UCSD-AML1 (cell line): ENCODE data around the gene SAMD15.
"Not testable (repeated sequence)": the region's sequence is repeated elsewhere in the genome, so short reads cannot be mapped to it uniquely, and the experiment has no call there.

Experiments
- DNase-seq: peaks from one replicate; lab custom pipeline; 2025; ENCODE audit not compliant: unreplicated experiment; lab: John Stamatoyannopoulos, UW

Gene SAMD15

GRCh38 chr14:77375164-77375950, 1.8 kb upstream of the SAMD15 start:
- no peak for DNase-seq

DNA sequence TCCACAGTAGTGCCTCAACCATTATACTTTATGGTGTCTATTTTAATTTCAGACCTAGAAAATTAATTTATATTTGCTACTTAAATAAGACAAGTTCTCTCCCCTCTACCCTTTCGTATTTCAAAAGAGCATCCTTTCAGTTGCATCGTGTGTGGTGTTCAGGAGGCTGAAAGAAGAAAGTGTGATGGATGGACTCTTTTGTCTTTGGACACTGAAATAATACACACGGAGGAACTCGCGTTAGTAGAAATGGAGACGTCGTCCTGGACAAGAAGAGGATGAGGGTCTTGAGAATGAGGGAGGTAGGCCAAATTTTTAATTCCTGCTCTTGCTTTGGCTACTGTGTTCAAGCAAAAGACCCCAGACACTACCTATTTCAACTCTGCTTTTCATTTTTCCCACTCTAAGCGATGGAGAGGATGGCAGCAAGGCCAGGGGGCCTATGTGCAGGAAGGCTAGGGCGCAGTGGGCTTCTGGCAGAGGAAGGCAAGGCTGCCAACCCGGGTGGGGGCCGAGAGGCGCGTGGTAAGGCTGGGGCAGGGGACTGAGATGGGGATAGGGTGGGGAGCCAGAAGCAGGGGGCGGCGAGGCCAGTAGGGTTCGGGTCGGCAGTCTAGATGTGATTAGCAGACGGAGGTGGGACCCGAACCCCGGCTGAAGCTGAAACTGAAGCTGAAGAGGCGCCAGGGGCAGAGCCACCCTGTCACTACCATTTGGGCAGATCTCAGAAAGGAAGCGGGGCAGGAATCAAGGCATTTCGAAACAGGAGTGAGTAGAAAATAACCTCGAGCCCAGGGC, 1.0 kb upstream of the SAMD15 start:
- no peak for DNase-seq

GRCh38 chr14:77377502-77377844, 294 bp downstream of the SAMD15 start:
- no peak for DNase-seq

- no peak for DNase-seq
Measured at GRCh38 chr14:77378701-77379100, 1.5 kb downstream of the SAMD15 start.

- DNase-seq: no peak
Measured at GRCh38 chr14:77390188-77390587, 13.0 kb downstream of the SAMD15 start.

- DNase-seq: no peak
Measured at GRCh38 chr14:77400216-77400615, 23.0 kb downstream of the SAMD15 start.

DNA sequence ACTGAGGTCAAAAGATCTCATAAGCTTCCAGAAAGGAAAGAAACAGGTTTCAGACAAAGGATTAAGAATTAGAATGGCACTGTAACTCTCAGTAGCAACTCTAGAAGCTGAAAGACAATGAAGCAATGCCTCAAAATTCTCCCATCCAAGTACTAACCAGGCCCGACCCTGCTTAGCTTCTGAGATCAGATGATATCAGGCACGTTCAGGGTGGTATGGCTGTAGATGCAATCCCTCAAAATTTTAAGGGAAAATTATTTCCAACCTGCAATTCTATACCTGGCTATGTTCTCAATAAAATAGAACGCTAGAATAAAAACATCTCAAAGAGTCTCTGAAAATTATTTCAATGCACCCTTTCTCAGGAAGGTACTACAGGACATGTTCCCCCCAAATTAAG, 26.6 kb downstream of the SAMD15 start:
- no peak for DNase-seq

GRCh38 chr14:77406086-77406485, 28.9 kb downstream of the SAMD15 start:
- DNase-seq: no peak

DNA sequence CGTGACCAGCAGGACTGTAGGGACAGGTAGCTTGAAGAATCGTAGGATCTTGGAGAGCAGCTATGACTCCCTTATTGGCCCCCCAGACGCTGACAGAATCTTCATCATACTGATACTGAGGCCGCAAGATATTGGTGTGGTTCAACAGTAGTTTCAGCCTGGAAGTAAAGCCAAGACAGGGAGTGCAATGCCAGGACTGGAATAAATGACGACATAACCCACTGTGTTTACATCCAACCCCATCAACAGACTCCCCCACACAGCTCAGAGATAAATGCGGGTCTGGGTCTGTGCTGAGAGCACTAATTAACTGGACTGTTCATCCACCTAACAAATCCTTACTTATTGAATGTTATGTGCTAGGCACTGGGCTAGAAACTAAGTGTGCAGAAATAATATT, 29.5 kb downstream of the SAMD15 start:
- DNase-seq: peak; percentile 25

DNA sequence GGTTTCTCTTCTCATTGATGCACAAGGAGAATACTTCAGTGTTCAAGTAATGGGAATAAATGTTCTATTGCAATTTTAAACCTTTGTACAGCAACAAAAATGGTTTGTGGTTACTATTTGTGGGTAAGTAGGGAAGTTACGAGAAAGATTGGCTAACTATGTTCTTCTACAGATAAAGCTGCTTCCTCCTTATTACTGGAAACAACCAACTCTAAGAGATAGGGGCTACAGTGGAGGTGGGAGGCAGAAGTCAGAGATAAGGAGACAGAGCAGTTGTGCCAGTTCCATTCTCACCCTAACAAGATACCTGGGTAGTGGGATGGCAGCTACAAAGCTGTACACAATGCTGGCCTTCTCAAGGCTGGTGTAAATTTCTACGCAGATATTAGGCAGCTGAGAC, 30.0 kb downstream of the SAMD15 start:
- peak; percentile 30 for DNase-seq

GRCh38 chr14:77409131-77409533, 32.0 kb downstream of the SAMD15 start:
- DNase-seq: peak; percentile 17

DNA sequence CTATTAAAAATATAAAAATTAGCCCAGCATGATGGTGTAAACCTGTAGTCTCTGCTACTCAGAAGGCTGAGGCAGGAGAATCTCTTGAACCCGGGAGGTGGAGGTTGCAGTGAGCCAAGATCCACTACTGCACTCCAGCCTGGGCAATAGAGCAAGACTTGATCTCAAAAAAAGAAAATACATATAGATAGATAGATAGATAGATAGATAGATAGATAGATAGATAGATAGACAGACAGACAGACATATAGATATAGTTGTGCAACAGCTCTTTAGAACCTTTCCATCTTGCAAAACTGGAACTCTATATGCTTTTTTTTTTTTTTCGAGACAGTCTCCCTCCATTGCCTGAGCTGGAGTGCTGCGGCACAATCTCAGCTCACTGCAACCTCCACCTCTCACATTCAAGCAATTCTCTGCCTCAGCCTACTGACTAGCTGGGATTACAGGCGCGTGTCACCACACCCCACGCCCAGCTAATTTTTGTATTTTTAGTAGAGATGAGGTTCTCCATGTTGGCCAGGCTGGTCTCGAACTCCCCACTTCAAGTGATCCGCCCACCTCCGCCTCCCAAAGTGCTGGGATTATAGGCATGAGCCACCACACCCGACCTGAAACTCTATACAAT, 38.3 kb downstream of the SAMD15 start:
- DNase-seq: not testable (repeated sequence)

DNA sequence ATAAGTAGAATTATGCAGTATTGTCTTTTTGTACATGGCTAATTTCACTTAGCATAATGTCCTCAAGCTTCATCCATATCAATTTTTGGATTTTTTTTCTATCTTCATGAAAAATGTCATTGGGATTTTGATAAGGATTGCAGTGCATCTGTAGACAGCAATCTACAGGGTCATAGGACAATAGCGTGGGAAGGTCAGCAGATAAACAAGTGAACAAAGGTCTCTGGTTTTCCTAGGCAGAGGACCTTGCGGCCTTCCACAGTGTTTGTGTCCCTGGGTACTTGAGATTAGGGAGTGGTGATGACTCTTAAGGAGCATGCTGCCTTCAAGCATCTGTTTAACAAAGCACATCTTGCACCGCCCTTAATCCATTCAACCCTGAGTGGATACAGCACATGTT, 38.9 kb downstream of the SAMD15 start:
- not testable (repeated sequence) for DNase-seq

DNA sequence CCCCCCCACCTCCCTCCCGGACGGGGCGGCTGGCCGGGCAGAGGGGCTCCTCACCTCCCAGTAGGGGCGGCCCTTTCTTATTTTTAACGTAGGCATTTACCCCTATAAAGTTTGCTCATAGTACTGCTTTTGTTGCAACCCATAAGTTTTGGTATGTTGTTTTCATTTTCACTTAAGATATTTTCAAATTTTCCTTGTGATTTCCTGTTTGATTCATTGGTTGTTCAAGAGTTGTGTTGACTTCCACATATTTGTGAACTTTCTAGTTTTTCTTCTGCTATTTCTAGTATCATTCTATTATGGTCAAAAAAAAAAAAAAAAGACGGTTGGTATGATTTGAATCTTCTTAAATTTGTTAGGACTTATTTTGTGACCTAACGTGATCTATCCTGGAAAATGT, 39.7 kb downstream of the SAMD15 start:
- no peak for DNase-seq

- no peak for DNase-seq
Measured at GRCh38 chr14:77421201-77421600, 44.0 kb downstream of the SAMD15 start.

GRCh38 chr14:77423423-77423822, 46.2 kb downstream of the SAMD15 start, which contains the start of gene NOXRED1:
NOXRED1 (minus strand) TSS chr14:77423523; CDS start chr14:77422889, 634 bp downstream.
- no peak for DNase-seq

- DNase-seq: no peak
Measured at GRCh38 chr14:77424862-77425261, 47.7 kb downstream of the SAMD15 start.

DNA sequence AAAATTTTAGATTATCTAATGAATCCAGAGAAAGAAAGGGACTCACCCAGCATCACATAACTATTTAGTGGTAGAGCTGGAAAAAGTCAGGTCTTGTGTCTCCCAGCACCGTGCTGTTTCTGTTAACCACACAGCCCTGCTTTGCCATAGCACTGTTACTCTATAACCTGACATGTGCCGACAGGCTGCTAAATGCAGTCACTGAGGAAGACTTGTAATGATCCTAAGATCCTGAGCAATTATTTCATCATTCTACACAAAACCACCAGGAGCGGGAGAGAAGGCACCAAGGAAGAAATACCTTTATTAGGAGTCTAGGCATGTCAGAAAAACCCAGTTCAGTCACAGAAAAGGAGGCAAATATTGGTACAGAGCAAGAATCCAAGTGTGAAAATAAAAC, 49.2 kb downstream of the SAMD15 start:
- DNase-seq: no peak

- no peak for DNase-seq
Measured at GRCh38 chr14:77436042-77436441, 58.9 kb downstream of the SAMD15 start.

- DNase-seq: no peak
Measured at GRCh38 chr14:77438596-77438995, 61.4 kb downstream of the SAMD15 start.

GRCh38 chr14:77439861-77440260, 62.7 kb downstream of the SAMD15 start:
- no peak for DNase-seq
